Mucosa of descending colon (tissue), 3 donors: Measurements from ENCODE around the gene PEX14. TPM values are rescaled to one million over a fixed set of nuclear protein-coding genes. Genes with fewer than 3 reads are reported as not detected.

Experiments used
- ATAC-seq: fragments of 200-7000 bp; cut with Tn5 transposase; one replicate; pipeline ENCODE4 v1.9.1; 2020; ENCODE audit warnings: mild to moderate bottlenecking, moderate library complexity
- DNase-seq, 3 donors: peaks; one replicate each; pipeline ENCODE4 v3.0.0-alpha.2; 2020
- H3K36me3 ChIP-seq: fragments of 200-600 bp; one replicate; pipeline ENCODE4 v1.8.0; 2021; ENCODE audit warnings: low read depth, mild to moderate bottlenecking
- H3K4me1 ChIP-seq: fragments of 200-600 bp; one replicate; pipeline ENCODE4 v1.8.0; 2021; ENCODE audit warnings: low read depth, mild to moderate bottlenecking
- H3K4me3 ChIP-seq: fragments of 200-600 bp; one replicate; pipeline ENCODE4 v1.8.0; 2021; ENCODE audit warnings: mild to moderate bottlenecking
- H3K9me3 ChIP-seq: fragments of 200-600 bp; one replicate; pipeline ENCODE4 v1.8.0; 2021; ENCODE audit warnings: mild to moderate bottlenecking
- intact Hi-C, 2 donors: fragments of 100-400 bp; cut with DNase I in 1 of 2; cut with micrococcal nuclease in 1 of 2; formaldehyde crosslinking; loops; one replicate each; pipeline versions ENCODE4 v1.11.0 to v1.11.1; 2022; cut with DNase I, micrococcal nuclease
- total RNA-seq, 3 donors: library from RNA; stranded (reverse); fragmentation: NEBNext Ultra II Directional in 2 of 3; extraction: Animal tissue kit (Norgen Biotek cat#: 25700) in 2 of 3; gene quantifications; one replicate each; pipeline versions ENCODE4 v1.2.1 to v1.2.4, GENCODE V29; 2021 to 2023
- TF ChIP-seq, protein P1 (sequence below): fragments of 200-600 bp; IDR thresholded peaks from one replicate; pipeline ENCODE4 v1.8.0; 2022; ENCODE audit warnings: antibody characterized with exemption, mild to moderate bottlenecking
- donor health status: DM: no; HTN: no; CAD: no; lungs with moderate emphysema.
- donor health status: DM: no; HTN: no; CAD: no.
- donor health status: DM: no; HTN: yes; CAD: no.

Gene PEX14
- total RNA-seq, 3 donors from 2014 or later, result 18.9 to 23.8 (median 21.3) TPM

DNA sequence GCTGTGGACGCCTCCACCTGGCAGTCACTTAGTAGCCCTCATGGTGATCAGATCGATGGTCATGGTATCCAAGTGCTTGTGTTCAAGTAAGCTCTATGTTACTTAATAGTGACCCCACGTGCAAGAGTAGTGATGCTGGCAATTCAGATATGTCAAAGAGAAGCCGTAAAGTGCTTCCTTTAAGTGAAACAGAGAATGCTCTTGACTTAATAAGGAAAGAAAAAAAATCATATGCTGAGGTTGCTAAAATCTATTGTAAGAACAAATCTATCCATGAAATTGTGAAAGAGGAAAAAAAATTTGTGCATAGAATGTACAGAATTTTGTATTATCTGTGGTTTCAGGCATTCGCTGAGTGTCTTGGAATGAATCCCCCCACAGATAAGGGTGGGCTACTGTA, 113.9 kb downstream of the PEX14 start:
- Histone ChIP-seq H3K4me1 (no peaks in the 10 kb centered on the region), H3K4me3 (no peak overlapping the region), H3K9me3 (no peaks in the 10 kb centered on the region), H3K36me3 (no peaks in the 10 kb centered on the region)
- DNase-seq (no peak), ATAC-seq (no peak)
- TF ChIP-seq, protein P1, sequence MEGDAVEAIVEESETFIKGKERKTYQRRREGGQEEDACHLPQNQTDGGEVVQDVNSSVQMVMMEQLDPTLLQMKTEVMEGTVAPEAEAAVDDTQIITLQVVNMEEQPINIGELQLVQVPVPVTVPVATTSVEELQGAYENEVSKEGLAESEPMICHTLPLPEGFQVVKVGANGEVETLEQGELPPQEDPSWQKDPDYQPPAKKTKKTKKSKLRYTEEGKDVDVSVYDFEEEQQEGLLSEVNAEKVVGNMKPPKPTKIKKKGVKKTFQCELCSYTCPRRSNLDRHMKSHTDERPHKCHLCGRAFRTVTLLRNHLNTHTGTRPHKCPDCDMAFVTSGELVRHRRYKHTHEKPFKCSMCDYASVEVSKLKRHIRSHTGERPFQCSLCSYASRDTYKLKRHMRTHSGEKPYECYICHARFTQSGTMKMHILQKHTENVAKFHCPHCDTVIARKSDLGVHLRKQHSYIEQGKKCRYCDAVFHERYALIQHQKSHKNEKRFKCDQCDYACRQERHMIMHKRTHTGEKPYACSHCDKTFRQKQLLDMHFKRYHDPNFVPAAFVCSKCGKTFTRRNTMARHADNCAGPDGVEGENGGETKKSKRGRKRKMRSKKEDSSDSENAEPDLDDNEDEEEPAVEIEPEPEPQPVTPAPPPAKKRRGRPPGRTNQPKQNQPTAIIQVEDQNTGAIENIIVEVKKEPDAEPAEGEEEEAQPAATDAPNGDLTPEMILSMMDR, result no peak
- intact Hi-C loops, result no loop called here

DNA sequence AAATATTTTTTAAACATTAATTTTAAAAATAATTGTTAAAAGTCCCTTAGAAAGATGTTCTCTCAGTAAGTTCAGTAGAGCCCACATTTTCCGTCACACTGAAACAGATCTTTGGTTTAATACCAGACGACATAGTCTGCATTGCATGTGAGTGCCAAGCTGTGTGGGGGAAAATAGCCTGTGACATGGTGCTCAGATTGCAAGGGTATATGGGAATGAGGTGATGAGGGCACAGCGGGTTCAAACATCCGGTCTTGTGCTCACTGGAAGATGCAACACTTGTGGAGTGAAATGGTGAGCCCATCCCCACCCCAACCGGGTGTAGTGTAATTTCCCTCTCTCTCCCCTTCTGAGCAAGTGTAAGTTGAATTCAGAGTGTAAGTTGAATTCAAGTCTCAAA, 114.3 kb downstream of the PEX14 start:
- ATAC-seq, result no peak
- Histone ChIP-seq H3K4me3 (no peak overlapping the region), H3K9me3 (no peaks in the 10 kb centered on the region), H3K4me1 (no peaks in the 10 kb centered on the region), H3K36me3 (no peaks in the 10 kb centered on the region)
- TF ChIP-seq, protein P1, result no peak
- no peak for DNase-seq
- intact Hi-C loops, result no loop called here

DNA sequence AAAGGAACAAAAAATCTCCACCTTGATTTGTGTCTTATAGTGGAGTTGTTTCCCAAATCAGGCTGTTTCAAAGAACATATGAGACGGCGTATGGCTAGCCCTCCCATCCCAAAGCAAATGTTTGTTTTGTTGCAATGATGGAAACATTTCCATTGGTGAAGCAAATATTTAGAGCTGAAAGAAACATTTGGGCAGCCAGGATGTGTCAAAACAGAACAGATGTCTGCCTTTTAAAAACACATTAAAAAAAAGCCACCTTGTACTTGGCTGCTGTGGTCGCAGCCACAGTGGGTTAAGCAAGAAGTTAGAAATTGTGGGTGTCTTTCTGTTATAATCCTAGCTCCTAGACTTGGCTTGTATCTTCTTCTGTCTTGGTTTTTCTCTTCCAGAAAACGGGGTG, 116.3 kb downstream of the PEX14 start:
- Histone ChIP-seq H3K4me3 (no peak overlapping the region), H3K4me1 (no peaks in the 10 kb centered on the region), H3K36me3 (no peaks in the 10 kb centered on the region), H3K9me3 (no peaks in the 10 kb centered on the region)
- TF ChIP-seq, protein P1, result no peak
- DNase-seq (no peak), ATAC-seq (no peak)
- intact Hi-C loops, result no loop called here

DNA sequence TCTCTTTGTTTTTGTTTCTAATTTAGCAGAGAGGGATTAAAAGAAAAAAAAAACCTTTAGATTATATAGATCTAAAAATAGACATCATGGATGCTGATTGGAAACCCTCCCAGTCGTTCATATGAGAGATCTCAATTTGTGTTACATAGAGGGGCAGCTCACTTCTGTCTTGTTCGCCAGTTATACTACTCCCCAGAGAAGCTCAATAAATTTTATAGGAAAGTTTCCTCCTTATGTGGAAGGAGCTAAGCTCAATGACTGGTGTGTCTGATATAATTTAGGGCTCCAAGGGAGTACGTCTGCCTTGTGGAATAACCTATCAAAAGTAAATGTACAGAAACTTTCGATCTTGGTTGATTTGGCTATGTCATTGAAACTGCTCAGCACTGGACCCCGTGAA, 117.6 kb downstream of the PEX14 start:
- TF ChIP-seq, protein P1, result no peak
- no peak for ATAC-seq
- Histone ChIP-seq H3K4me1 (no peaks in the 10 kb centered on the region), H3K9me3 (no peaks in the 10 kb centered on the region), H3K4me3 (no peak overlapping the region), H3K36me3 (no peaks in the 10 kb centered on the region)
- no peak for DNase-seq
- intact Hi-C loops, result no loop called here

DNA sequence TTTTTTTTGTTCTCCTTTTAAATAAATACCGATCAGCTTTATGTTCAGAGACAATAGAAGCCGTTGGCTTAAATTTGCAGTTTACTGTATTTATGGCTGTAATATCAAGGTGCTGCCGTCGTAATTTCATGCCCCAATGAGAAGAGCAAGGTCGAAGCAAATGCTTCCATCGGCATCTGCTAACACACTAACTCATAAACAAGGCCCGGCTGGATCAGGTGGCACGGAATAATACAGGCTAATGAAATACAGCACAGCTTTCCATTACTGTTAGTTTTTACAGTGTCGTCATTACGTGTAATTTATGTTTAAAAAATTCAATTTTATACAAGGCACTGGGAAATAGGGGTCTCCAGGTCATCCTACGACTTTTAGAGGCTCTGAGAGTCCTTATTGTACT, 119.0 kb downstream of the PEX14 start:
- no peaks in the 10 kb centered on the region for H3K4me1 ChIP-seq
- no peak overlapping the region for H3K4me3 ChIP-seq
- no peak for ATAC-seq
- TF ChIP-seq, protein P1, result no peak
- no peaks in the 10 kb centered on the region for H3K36me3 ChIP-seq
- intact Hi-C loops, result no loop called here
- no peak for DNase-seq
- H3K9me3 ChIP-seq, result no peaks in the 10 kb centered on the region

DNA sequence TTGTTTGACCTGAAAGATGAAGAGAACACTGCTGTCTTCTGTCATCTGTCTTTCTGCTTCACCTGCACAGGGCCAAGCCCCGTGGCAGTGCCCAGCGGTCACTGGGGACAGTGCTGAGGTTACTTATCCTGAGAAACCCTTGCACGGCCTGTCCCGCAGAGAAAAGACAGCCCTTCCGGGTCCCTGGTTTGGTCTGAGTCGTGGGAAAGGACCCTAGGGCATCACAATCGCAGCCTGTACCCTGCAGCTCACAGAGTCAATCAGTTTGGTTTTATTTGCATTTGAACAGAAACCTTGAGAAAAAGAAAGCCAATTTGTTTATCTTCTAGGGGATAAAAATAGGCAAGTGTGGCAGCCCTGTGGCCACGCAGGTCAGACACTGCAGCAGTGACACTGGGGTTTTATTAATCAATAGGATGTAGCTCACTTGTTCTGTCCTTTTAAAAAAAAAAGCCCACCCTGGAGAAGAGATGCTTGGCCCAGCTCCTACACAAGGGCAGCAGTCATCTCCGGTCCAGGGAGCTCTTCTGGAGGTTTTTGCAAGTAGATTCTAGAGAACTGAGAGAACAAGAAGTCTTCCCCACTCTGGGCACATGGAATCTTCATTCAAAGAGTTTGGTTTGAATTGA, 120.0 kb downstream of the PEX14 start:
- ATAC-seq, result no peak
- TF ChIP-seq, protein P1, result no peak
- intact Hi-C loops, result no loop called here

More for the DNA sequence above, 120.0 kb downstream of the PEX14 start:
- Histone ChIP-seq H3K4me1 (no peaks in the 10 kb centered on the region), H3K9me3 (no peaks in the 10 kb centered on the region), H3K4me3 (no peak overlapping the region), H3K36me3 (no peaks in the 10 kb centered on the region)
- no peak for DNase-seq
